Iris pigment epithelial cell (primary cell): Measurements from ENCODE around the gene SST.

Source experiments
- DNase-seq: peaks from one replicate; pipeline ENCODE4 v3.0.0-alpha.2; 2011; ENCODE audit warnings: low read depth

Gene SST

GRCh38 chr3:187669675-187670504 lies at the start of gene SST:
Gene SST (minus strand): TSS chr3:187670394. CDS start chr3:187670291, 103 bp downstream.
- peak; percentile 48 for DNase-seq

GRCh38 chr3:187719628-187720336 lies 49.6 kb upstream of the SST start:
- DNase-seq = no peak

DNA sequence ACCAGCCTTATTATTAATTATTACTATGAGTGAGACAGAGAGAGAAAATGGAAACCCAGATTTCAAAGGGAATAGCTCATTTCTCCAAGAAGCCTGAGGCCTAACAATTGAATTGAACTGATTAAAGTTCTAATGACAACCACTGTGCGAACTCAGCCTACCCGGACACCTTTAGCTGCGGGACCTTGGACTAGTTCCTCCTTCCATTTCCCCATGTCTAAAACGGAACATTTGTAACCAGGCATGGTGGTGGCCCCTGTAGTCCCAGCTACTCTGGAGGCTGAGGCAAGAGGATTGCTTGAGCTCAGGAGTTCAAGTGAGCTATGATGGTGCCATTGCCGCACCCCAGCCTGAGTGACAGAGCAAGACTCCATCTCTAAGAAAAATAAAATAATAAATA lies 48.6 kb upstream of the SST start:
- DNase-seq = no peak

- no peak for DNase-seq
These were observed 47.4 kb upstream of the SST start for GRCh38 chr3:187717572-187717971.

DNA sequence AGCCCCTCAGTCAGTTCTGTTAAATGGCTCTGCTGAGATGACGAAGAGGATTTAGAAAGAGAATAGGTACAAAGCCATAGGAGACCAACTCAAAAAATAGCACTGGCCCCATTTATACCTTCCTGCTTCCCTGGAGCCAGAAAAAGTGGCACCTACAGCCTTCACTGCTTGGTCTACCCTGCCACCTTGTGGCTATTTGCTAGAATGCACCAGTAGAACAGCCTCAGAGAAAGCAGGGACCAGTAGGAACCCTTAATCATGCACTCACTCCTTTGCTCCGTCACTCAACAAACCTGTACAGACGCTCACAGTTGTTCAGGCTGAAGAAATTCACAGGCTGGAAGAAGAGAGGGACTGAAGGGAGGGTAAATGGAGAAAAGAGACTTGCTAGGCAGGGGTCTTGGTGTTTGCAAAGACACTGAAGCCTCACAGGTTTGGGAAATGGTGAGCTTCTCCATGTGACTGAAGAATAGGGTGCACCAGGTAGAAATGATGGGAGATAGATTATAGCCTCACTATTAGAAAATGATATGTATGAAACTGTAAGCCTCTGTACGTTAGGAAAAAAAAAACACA lies 44.3 kb upstream of the SST start:
- DNase-seq = peak; percentile 76

DNA sequence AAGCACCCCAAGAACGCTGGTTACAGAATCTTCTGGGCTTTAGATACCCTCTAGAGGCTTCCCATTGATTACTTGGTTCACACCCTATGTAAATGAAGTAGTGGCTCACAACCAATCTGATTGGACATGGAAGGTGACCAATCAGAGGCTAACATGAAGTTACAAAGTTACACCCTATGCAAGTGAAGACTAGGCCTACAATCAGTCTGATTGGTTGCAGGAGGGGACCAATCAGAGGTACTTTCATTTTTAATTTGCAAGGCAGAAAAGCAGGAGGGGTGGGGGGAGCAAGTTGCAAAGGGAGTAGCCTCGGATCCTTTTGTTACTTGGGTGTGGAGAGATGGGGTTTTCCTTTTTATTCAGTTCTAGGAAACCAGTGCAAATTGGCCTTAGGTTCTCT lies 43.3 kb upstream of the SST start:
- peak; percentile 73 for DNase-seq

DNA sequence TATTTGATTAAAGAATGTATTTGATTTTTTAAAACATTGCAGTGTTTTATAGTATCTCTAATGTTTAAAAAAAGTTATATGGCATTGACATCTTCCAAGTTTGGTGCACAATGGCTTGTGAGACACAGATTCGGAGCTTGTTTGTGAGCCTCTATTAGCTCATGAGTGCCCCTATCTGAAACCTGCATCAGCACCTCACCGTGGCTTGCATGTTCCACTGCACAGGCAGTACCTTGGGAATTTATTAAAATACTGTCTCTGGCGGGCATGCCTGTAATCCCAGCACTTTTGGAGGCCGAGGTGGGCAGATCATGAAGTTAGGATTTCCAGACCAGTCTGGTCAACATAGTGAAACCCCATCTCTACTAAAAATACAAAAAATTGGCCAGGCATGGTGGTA lies 39.0 kb upstream of the SST start:
- no peak for DNase-seq

- no peak for DNase-seq
These were observed 38.5 kb upstream of the SST start for GRCh38 chr3:187708696-187709095.

- DNase-seq = no peak
These were observed 36.8 kb upstream of the SST start for GRCh38 chr3:187706971-187707370.

GRCh38 chr3:187705164-187705563 lies 35.0 kb upstream of the SST start:
- no peak for DNase-seq

- peak; percentile 28 for DNase-seq
These were observed 32.4 kb upstream of the SST start, which contains the start of gene RTP2 for GRCh38 chr3:187702507-187703033. Gene RTP2 (minus strand): TSS chr3:187702557. CDS start chr3:187702128, 429 bp downstream.

DNA sequence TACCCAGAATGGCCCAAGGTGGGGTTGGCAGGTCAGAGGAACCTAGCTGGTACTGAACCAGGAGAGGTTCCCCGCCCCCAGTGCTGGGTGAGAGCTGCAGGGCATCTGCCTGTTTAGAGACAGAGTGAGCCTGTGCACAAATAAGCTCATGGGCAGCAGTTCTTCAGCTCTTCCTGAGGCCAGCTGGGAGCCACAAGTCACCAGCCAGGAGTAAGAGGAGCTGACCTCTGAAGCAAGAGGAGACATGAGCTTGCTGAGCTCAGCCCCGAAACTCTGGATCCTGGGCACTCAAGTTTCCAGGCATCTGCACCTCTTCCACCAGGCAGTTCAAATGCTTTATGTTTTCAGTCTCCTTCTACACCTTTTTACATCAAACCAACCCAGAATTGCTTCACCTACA lies 30.1 kb upstream of the SST start:
- no peak for DNase-seq

GRCh38 chr3:187698499-187699399 lies 28.6 kb upstream of the SST start:
- no peak for DNase-seq

GRCh38 chr3:187696021-187696420 lies 25.8 kb upstream of the SST start:
- DNase-seq = no peak

DNA sequence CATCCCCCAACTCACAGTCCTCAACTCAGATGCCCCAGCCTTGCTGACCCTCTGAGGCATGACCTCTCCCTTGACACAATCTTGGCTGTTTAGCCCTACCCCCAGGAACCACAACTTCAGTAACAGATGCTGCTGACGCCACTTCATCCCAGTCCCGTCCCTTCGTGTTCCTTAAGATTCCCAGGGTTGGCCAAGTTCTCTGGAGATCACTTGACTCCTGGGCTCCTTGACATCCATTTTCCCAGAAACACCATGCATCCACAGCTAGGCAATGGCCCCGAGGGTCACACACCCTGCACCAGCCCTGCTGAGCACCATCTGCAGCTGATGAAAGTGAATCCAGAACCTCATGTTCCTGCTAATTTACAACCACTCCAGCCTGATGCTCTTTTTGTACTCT lies 25.3 kb upstream of the SST start:
- DNase-seq = no peak

GRCh38 chr3:187694801-187695200 lies 24.6 kb upstream of the SST start:
- no peak for DNase-seq

GRCh38 chr3:187693431-187693830 lies 23.2 kb upstream of the SST start:
- DNase-seq = no peak

DNA sequence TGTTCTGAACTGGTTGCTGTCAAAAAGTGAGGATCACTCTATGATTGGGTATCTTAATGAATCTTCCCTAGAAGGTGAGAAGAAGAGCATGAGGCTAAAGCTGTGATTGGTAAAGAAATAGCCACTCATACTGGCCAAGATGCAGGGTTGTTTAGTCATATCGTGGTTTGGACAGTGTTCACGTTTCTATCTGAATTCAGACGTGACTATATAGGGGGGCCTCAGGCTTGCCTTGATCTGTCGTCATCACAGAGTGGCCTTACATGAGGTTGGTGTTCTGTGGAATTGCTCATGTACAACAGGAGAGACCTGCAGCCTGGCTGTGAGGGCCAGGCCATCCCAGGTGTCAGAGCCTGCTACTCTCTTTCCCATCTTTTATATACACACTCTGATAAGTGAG lies 19.8 kb upstream of the SST start:
- DNase-seq = peak; percentile 66

DNA sequence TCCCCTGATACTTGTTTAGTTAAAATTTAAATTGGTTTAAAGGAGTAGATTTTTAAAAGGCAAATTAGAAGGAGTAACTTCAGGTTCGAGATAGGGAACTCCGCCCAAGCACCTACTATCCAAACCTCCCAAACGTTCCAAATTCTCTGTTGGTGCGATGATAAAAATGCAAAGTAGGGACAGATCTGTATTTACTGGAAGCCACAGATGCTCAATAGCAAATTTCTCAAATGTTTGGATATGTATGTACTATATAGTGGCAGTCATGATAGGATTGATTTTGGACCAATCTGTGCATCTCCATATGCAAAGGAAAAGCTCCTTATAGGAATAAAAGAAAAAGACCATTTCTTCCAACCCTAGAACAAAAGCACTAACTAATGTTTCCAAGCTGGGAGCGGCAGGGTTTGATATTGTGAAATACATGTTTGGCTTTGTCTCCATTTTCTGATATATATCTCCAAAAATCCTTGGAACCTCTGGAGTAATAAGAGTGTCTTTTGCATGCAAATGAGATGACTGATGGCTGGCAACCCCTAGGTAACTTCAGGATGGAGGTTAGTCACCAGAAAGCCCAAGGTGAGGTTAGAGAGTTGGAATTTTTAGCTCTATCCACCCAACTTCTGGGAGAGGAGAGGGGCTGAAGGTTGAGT lies 16.6 kb upstream of the SST start:
- no peak for DNase-seq

DNA sequence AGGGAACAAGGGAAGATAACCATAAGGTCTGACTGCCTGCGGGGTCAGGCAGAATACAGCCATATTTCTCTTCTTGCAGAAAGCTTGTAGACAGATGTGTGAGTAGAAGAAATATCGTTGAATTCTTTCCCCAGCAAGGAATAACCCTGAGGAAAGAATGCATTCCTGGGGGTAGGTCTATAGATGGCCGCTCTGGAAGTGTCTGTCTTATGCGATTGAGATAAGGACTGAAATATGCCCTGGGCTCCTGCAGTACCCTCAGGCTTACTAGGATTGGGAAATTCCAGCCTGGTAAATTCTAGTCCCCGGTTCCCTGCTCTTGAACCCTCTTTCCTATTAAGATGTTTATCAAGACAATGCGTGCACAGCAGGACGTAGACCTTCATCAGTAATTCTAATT lies 15.8 kb upstream of the SST start:
- no peak for DNase-seq

GRCh38 chr3:187684880-187685279 lies 14.7 kb upstream of the SST start:
- DNase-seq = peak; percentile 77
